ENCODE data around the gene GXYLT2. TPM values are rescaled to one million over a fixed set of nuclear protein-coding genes. Genes with fewer than 3 reads are reported as not detected.

Gene GXYLT2
- total RNA-seq, 1 donor from 2014 or later, result 0.79 TPM

DNA sequence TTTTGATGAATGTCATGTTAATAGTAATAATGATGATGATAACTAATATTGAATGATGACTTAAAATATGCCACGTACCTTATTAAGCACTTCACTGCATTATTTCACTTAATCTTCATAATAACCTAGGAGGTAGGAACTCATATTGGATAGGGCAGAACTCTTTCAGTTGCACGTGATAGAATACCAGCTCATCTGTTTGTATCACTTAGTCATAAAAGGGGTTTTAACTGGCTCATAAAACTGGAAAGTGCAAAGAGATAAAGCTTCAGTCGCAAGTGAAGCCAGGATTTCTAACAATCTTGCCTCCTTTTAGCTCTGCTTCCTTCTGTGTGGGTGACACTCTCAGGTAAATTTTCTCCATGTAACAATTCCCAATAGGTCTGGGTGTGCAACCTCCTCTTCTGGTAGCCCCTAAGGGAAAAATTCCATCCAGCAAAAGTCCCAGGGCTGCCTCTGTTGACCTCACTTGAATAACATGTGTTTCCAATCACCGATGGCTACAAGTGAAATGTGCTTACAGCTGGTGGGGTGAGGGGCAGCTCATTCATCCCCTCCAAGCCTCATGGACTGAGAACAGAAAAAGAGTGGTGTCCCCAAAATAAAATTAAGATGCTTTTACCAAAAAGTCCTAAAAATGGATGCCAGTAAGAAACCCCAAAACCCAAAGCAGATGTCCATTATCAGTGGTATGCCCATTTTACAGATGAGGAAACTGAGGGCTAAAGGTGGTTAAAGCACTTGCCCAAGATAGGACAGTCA is 9.3 kb downstream of the GXYLT2 start:
- no peak for DNase-seq (ENCODE audit: low read depth)
- peak; percentile 47 for FAIRE-seq
- no peak for TF ChIP-seq CTCF (IDR thresholded peaks at IDR 0.05; ENCODE audit: insufficient read depth, low read length, severe bottlenecking)
- H3K4me3 ChIP-seq (ENCODE audit: low read depth, low read length), result no peak overlapping the region
- no peaks in the 10 kb centered on the region for H3K27me3 ChIP-seq (ENCODE audit: control insufficient read depth, insufficient read depth, low read length)
- no peaks in the 10 kb centered on the region for H3K36me3 ChIP-seq (ENCODE audit: control insufficient read depth, insufficient read depth, low read length)

GRCh38 chr3:72897758-72898007 is 9.8 kb downstream of the GXYLT2 start:
- no peak overlapping the region for H3K4me3 ChIP-seq (ENCODE audit: low read depth, low read length)
- no peaks in the 10 kb centered on the region for H3K27me3 ChIP-seq (ENCODE audit: control insufficient read depth, insufficient read depth, low read length)
- FAIRE-seq (no peak), DNase-seq (ENCODE audit: low read depth) (no peak)
- H3K36me3 ChIP-seq (ENCODE audit: control insufficient read depth, insufficient read depth, low read length), result no peaks in the 10 kb centered on the region
- TF ChIP-seq CTCF (IDR thresholded peaks at IDR 0.05; ENCODE audit: insufficient read depth, low read length, severe bottlenecking), result no peak

GRCh38 chr3:72899349-72899765 is 11.5 kb downstream of the GXYLT2 start:
- TF ChIP-seq CTCF (IDR thresholded peaks at IDR 0.05; ENCODE audit: insufficient read depth, low read length, severe bottlenecking), result no peak
- H3K27me3 ChIP-seq (ENCODE audit: control insufficient read depth, insufficient read depth, low read length), result no peaks in the 10 kb centered on the region
- FAIRE-seq (no peak), DNase-seq (ENCODE audit: low read depth) (no peak)
- H3K36me3 ChIP-seq (ENCODE audit: control insufficient read depth, insufficient read depth, low read length), result no peaks in the 10 kb centered on the region
- no peak overlapping the region for H3K4me3 ChIP-seq (ENCODE audit: low read depth, low read length)

- FAIRE-seq, result no peak
- Histone ChIP-seq H3K27me3 (ENCODE audit: control insufficient read depth, insufficient read depth, low read length) (no peaks in the 10 kb centered on the region), H3K36me3 (ENCODE audit: control insufficient read depth, insufficient read depth, low read length) (no peaks in the 10 kb centered on the region), H3K4me3 (ENCODE audit: low read depth, low read length) (no peak overlapping the region)
- no peak for TF ChIP-seq CTCF (IDR thresholded peaks at IDR 0.05; ENCODE audit: insufficient read depth, low read length, severe bottlenecking)
- no peak for DNase-seq (ENCODE audit: low read depth)
Measured at GRCh38 chr3:72900048-72900447, 12.2 kb downstream of the GXYLT2 start.

GRCh38 chr3:72901840-72902239 is 14.0 kb downstream of the GXYLT2 start:
- FAIRE-seq, result no peak
- no peaks in the 10 kb centered on the region for H3K36me3 ChIP-seq (ENCODE audit: control insufficient read depth, insufficient read depth, low read length)
- no peak overlapping the region for H3K4me3 ChIP-seq (ENCODE audit: low read depth, low read length)
- TF ChIP-seq CTCF (IDR thresholded peaks at IDR 0.05; ENCODE audit: insufficient read depth, low read length, severe bottlenecking), result no peak
- H3K27me3 ChIP-seq (ENCODE audit: control insufficient read depth, insufficient read depth, low read length), result no peaks in the 10 kb centered on the region
- DNase-seq (ENCODE audit: low read depth), result no peak

GRCh38 chr3:72903004-72903403 is 15.2 kb downstream of the GXYLT2 start:
- no peak for FAIRE-seq
- DNase-seq (ENCODE audit: low read depth), result peak; percentile 96
- no peaks in the 10 kb centered on the region for H3K36me3 ChIP-seq (ENCODE audit: control insufficient read depth, insufficient read depth, low read length)

More at GRCh38 chr3:72903004-72903403, 15.2 kb downstream of the GXYLT2 start:
- no peak overlapping the region for H3K4me3 ChIP-seq (ENCODE audit: low read depth, low read length)
- no peak for TF ChIP-seq CTCF (IDR thresholded peaks at IDR 0.05; ENCODE audit: insufficient read depth, low read length, severe bottlenecking)
- H3K27me3 ChIP-seq (ENCODE audit: control insufficient read depth, insufficient read depth, low read length), result no peaks in the 10 kb centered on the region
